Activated T-cell treated with anti-CD3 and anti-CD28 coated beads for 1 hour (primary cell): ENCODE measurements around the gene AREL1.

ENCODE experiments used
- DNase-seq: peaks from one replicate; pipeline ENCODE4 v3.0.0-alpha.2; 2020; ENCODE audit warnings: low read depth

The AREL1 gene

GRCh38 chr14:74611650-74612349 lies 101.1 kb downstream of the AREL1 start, which contains the start of gene LTBP2:
LTBP2 (minus strand) TSS chr14:74612237; CDS start chr14:74611944, 293 bp downstream.
- no peak for DNase-seq
